K562 (cell line): Measurements from ENCODE around the gene ORAI3. TPM values are rescaled to one million over a fixed set of nuclear protein-coding genes. Genes with fewer than 3 reads are reported as not detected.
A peak's percentile ranks its signal among the peaks of the same experiment; 100 is the strongest.

Experiments used
- DEAF1 ChIP-seq: fragments of 450-650 bp; formaldehyde crosslinking; IDR thresholded peaks from 2 replicates; pipeline ENCODE4 v1.4.0; 2020; ENCODE audit warnings: mild to moderate bottlenecking, moderate library complexity
- ELF4 ChIP-seq: fragments of 450-650 bp; formaldehyde crosslinking; IDR thresholded peaks from 2 replicates; pipeline ENCODE4 v1.4.0; 2022; ENCODE audit warnings: missing genetic modification characterization
- MGA ChIP-seq: fragments of 450-650 bp; IDR thresholded peaks from 2 replicates; pipeline ENCODE4 v1.6.1; 2016; ENCODE audit warnings: mild to moderate bottlenecking, moderate library complexity
- MYC ChIP-seq, 2 experiments: fragments of 250-450 bp in 1 of 2; sonication (Bioruptor Pico) in 1 of 2; IDR thresholded peaks; 2 replicates each; pipeline versions ENCODE4 v1.5.1 to v1.6.1; 2012 to 2021; ENCODE audit warnings: low read depth in 2 of 2, borderline replicate concordance in 1 of 2, improper control_type of control experiment in 1 of 2, low read length in 1 of 2, mild to moderate bottlenecking in 1 of 2, moderate library complexity in 1 of 2
- NFRKB ChIP-seq: fragments of 450-650 bp; IDR thresholded peaks from 2 replicates; pipeline ENCODE4 v1.6.1; 2016; ENCODE audit warnings: low read depth
- SMARCA5 ChIP-seq: fragments of 450-650 bp; IDR thresholded peaks from 2 replicates; pipeline ENCODE4 v1.6.1; 2016
- TOE1 ChIP-seq, 2 experiments: fragments of 450-650 bp in 1 of 2; sonication (generic) in 1 of 2; formaldehyde crosslinking in 1 of 2; IDR thresholded peaks; 2 replicates each; pipeline versions ENCODE4 v1.7.1 to v1.8.0; 2016 to 2022; ENCODE audit warnings: borderline replicate concordance in 2 of 2, mild to moderate bottlenecking in 2 of 2, antibody characterized with exemption in 1 of 2, inconsistent platforms in 1 of 2, low read depth in 1 of 2, missing genetic modification reagents in 1 of 2, moderate library complexity in 1 of 2
- ZFP1 ChIP-seq: fragments of 450-650 bp; formaldehyde crosslinking; IDR thresholded peaks from 2 replicates; pipeline ENCODE4 v1.4.0; 2020; ENCODE audit warnings: mild to moderate bottlenecking, mixed read lengths
- ZNF197 ChIP-seq: fragments of 200-800 bp; sonication (Bioruptor generic); IDR thresholded peaks from 2 replicates; pipeline ENCODE4 v1.6.1; 2016; ENCODE audit warnings: low read depth, missing genetic modification characterization, missing compliant biosample characterization
- polyA plus RNA-seq, 8 experiments: library from polyadenylated mRNA; depleted of rRNA in 4 of 8; stranded (reverse) in 5 of 8; unstranded in 3 of 8; fragments of >200 nt; fragmentation: Nextera tagmentation in 2 of 8; fragmentation: Illumina TruSeq in 1 of 8; extraction: Ambion mirVana in 2 of 8; extraction: Trizol in 1 of 8; gene quantifications; 2 replicates each; pipeline versions ENCODE4 v1.2.1 to v1.2.3, GENCODE V29; 2011 to 2014; ENCODE audit warnings: inconsistent platforms in 1 of 8, missing spikeins in 1 of 8
- total RNA-seq, 7 experiments: library from RNA; depleted of rRNA in 6 of 7; stranded (reverse); fragments of >200 nt in 6 of 7; fragmentation: Illumina TruSeq in 2 of 7; extraction: Trizol in 2 of 7; gene quantifications; 2 replicates each; pipeline versions ENCODE4 v1.2.1 to v1.2.3, GENCODE V29; 2011 to 2021; ENCODE audit warnings: low replicate concordance in 1 of 7
- TF ChIP-seq, protein P1 (sequence below), 3 experiments: IDR thresholded peaks in 2 of 3; conservative IDR thresholded peaks in 1 of 3; 2 replicates each; pipeline ENCODE4 v1.5.1; 2011 to 2012; ENCODE audit warnings: low read length in 3 of 3, mild to moderate bottlenecking in 3 of 3, control low read depth in 2 of 3, improper control_type of control experiment in 1 of 3, inconsistent platforms in 1 of 3, low read depth in 1 of 3, mixed read lengths in 1 of 3, moderate library complexity in 1 of 3; ENCODE audit not compliant: insufficient read depth in 2 of 3

The ORAI3 gene
- total and polyA plus RNA-seq, 9 of the 15 experiments (the other 6 are each of a cell fraction or from before 2014, with no cell fraction given) = 4.9 to 23.3 (median 14.1) TPM

- TF ChIP-seq, protein P1, sequence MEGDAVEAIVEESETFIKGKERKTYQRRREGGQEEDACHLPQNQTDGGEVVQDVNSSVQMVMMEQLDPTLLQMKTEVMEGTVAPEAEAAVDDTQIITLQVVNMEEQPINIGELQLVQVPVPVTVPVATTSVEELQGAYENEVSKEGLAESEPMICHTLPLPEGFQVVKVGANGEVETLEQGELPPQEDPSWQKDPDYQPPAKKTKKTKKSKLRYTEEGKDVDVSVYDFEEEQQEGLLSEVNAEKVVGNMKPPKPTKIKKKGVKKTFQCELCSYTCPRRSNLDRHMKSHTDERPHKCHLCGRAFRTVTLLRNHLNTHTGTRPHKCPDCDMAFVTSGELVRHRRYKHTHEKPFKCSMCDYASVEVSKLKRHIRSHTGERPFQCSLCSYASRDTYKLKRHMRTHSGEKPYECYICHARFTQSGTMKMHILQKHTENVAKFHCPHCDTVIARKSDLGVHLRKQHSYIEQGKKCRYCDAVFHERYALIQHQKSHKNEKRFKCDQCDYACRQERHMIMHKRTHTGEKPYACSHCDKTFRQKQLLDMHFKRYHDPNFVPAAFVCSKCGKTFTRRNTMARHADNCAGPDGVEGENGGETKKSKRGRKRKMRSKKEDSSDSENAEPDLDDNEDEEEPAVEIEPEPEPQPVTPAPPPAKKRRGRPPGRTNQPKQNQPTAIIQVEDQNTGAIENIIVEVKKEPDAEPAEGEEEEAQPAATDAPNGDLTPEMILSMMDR (IDR thresholded peaks at IDR 0.05 in 2 of 3, conservative IDR thresholded peaks at IDR 0.05 in 1 of 3; ENCODE audit: insufficient read depth in 2 of 3, low read depth in 1 of 3, low read length in 3 of 3) = peak in 2 of 3 experiments; percentile 61 to 66; a peak in 5 of 6 replicates
- TF ChIP-seq NFRKB (peak; percentile 58; the same call in 1 of the 2 replicates), ELF4 (CRISPR knock-in tag) (peak; percentile 38; the same call in 1 of the 2 replicates), ZFP1 (no peak), TOE1 (IDR thresholded peaks at IDR 0.05; ENCODE audit: borderline replicate concordance) (0 out of 2 replicates have a peak, but pooled peaks have one; percentile 14), TOE1 (CRISPR knock-in tag; IDR thresholded peaks at IDR 0.05; ENCODE audit: borderline replicate concordance, low read depth) (no peak), SMARCA5 (0 out of 2 replicates have a peak, but pooled peaks have one; percentile 38), MGA (peak; percentile 69), DEAF1 (CRISPR knock-in tag) (peak; percentile 70), ZNF197 (CRISPR knock-in tag) (no peak), MYC (IDR thresholded peaks at IDR 0.05; ENCODE audit: low read depth, low read length) (peak; percentile 58), MYC (CRISPR knock-in tag; IDR thresholded peaks at IDR 0.05; ENCODE audit: borderline replicate concordance, low read depth) (no peak)
These were observed 36.7 kb downstream of the ORAI3 start (continued) for GRCh38 chr16:30985401-30986128.
